ENCODE measurements around the gene TSSC4.
A peak's percentile ranks its signal among the peaks of the same experiment; 100 is the strongest.

TSSC4 gene

GRCh38 chr11:2369896-2370295 lies 30.7 kb upstream of the TSSC4 start:
- no peak for DNase-seq

GRCh38 chr11:2374456-2375201 lies 25.9 kb upstream of the TSSC4 start:
- no peak for DNase-seq

- no peak for DNase-seq
These were observed 25.2 kb upstream of the TSSC4 start for GRCh38 chr11:2375341-2375853.

- no peak for DNase-seq
These were observed 24.5 kb upstream of the TSSC4 start for GRCh38 chr11:2375964-2376551.

GRCh38 chr11:2376751-2377451 lies 23.6 kb upstream of the TSSC4 start, which contains the start of gene CD81:
Gene CD81 (plus strand): TSS chr11:2377310. CDS start chr11:2377550, 240 bp downstream.
- DNase-seq = peak; percentile 53 to 71

GRCh38 chr11:2377511-2378443 lies 22.8 kb upstream of the TSSC4 start:
- DNase-seq = peak; percentile 69 to 73

GRCh38 chr11:2378527-2379210 lies 21.9 kb upstream of the TSSC4 start:
- DNase-seq = no peak

- no peak for DNase-seq
These were observed 20.9 kb upstream of the TSSC4 start for GRCh38 chr11:2379466-2380174.

DNA sequence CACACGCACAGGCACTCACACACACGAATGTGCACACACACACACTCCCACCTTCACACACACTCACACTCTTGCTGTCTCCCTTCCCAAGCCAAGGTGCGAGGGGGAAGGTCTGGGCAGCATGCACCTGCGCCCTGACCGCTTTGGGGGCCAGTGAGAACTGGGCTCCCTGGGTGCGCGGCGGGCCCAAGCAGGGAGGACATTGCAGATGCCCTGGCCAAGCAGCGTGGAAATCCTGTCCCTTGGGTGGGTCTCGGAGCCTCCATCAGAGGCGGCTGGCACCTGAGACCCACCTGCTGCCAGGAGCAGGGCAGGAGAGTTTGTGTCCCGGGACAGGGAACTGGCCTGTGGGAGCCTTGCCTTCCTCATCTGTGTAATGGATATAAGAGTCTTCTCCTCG lies 20.2 kb upstream of the TSSC4 start:
- DNase-seq = no peak

- DNase-seq = no peak
These were observed 19.7 kb upstream of the TSSC4 start for GRCh38 chr11:2380807-2381350.

- no peak for DNase-seq
These were observed 18.9 kb upstream of the TSSC4 start for GRCh38 chr11:2381494-2382128.

GRCh38 chr11:2382129-2382517 lies 18.4 kb upstream of the TSSC4 start:
- no peak for DNase-seq

DNA sequence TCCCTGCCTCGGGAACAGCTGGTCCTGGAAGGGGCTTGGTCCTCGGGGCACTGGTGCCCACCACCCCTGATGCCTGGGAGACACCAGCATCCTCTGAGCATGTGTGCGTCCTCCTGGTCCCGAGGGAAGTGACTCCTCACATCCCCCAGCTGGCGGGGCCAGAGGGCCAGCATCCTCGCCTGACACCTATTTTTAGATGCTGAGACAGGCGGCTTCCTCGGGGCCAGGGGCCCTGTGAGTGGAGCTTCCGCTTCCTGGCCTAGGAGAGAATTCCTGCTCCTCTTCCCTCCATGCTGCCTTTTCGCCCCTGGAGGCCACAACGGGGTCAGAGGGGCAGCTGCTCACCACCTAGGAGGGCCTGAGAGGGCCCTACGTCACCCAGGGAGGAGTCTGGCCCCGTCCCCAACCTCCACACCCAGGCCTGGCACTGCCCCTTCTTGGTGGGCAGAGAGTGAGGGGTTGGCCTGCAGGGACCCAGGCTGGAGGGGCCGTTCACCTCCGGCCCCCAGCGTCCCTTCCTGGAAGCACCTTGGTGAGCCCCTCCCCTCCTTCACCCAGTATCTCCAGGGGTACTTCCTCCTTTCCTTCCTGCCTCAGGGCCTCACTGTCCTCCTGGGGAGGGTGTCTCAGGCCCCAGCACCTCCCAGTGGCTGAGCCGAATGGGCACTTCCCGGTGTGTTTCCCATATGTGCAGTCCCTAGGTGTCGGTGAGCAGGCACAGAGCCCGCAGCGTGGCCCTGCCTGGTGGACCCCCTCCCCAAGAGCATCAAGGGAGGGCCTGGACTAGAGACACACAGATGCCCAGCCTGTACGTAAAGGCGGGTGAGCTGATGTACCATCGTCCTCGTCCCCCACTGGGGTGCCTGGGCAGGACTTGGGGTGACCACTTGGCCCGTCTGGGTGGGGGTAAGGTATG lies 17.4 kb upstream of the TSSC4 start:
- no peak for DNase-seq

DNA sequence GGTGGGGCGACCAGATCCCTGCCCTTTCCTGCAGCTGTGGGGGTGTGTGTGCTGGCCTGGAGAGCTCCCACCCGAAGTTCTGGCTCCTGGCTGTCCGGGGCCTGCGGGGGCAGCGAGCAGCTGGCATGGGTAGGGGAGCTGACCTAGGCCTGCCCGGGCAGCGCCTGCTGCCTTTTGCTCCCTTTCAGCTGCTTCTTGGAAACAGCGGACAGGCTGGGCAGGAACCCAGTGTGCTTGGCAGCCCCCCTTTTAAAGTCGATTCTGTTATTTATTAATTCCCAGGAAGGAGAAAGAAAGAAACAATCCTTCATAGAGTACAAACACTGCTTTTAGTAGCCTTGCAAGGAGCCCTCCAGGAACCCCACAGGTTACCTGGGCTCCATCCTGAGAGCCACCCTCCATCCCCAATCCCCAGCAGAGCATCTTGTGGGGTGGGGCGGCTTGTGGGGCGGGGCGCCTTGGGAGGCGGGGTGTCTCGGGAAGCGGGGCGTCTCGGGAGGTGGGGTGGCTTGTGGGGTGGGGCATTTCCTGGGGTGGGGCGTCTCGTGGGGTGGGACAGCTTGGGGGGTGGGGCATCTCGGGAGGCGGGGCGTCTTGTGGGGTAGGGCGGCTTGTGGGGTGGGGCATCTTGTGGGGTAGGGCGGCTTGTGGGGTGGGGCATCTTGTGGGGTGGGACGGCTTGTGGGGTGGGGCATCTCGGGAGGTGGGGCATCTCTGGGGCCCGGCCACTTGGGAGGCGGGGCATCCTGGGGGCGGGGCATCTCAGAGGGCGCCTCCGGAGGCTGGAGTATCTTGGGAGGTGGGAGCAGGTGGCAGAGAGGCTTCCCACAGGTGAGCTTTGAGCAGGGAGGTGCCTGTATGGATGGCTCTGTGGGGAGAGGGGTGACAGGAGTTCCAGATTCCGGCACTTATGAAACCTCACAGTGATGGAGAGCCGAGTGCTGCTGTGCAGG lies 16.4 kb upstream of the TSSC4 start:
- DNase-seq = no peak

- no peak for DNase-seq
These were observed 15.1 kb upstream of the TSSC4 start for GRCh38 chr11:2385156-2386151.

GRCh38 chr11:2386591-2386990 lies 14.0 kb upstream of the TSSC4 start:
- DNase-seq = no peak

Data from stimulated activated CD4-positive, alpha-beta T cell treated with anti-CD3 and anti-CD28 coated beads, Interleukin-4, amount 100 ng/mL, for 4 hours (primary cell).